Liver (tissue), 3 donors: Measurements from ENCODE around the gene NIPSNAP3A.

Experiments used
- CTCF ChIP-seq: fragments of 150-350 bp; IDR thresholded peaks from 2 replicates; pipeline ENCODE4 v1.5.1; 2017; ENCODE audit warnings: improper control_type of control experiment, low read depth, low read length; ENCODE audit not compliant: missing input control
- SP1 ChIP-seq: IDR thresholded peaks from 2 replicates; pipeline ENCODE4 v1.6.1; 2018; ENCODE audit warnings: antibody characterized with exemption, mild to moderate bottlenecking
- YY1 ChIP-seq: IDR thresholded peaks from 2 replicates; pipeline ENCODE4 v1.6.1; 2016; ENCODE audit warnings: antibody characterized with exemption, mild to moderate bottlenecking
- ZBTB33 ChIP-seq: IDR thresholded peaks from 2 replicates; pipeline ENCODE4 v1.6.1; 2016; ENCODE audit warnings: antibody characterized with exemption
- donor health status: healthy.
- donor health status: healthy.

GRCh38 chr9:104747245-104747564, 278 bp upstream of the NIPSNAP3A start:
- TF ChIP-seq CTCF (no peak), ZBTB33 (no peak), SP1 (no peak), YY1 (no peak)
